ENCODE results near the gene DDAH1.

Gene DDAH1

DNA sequence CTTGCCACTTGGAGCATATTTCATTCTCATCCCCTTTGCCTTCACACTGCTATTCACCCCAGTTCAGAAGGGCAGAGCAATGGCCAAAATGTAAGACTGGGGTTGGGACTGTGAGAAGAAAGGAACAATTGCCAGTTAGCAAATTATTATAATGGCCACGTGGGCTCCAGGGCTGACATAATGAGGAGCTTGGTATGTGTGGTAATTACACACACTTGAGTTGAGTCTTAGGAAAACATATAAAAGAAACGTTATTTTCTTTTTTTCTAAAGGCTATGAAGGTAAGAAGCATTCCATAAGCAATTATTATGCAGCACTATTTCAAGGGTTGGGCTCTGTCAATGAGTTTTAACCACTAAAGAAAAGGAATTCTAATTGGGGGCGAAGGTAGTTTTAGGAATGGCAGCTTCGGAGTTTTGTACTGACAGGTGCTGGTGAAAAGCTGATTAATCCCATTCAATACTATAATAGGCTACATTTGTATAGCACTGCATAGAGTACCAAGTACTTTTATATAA lies 156.1 kb downstream of the DDAH1 start:
- ATAC-seq (replicated peaks) (no peak), DNase-seq (no peak)
- H3K27me3 Mint-ChIP-seq: peaks cover 29 to 33% of the 10 kb centered on the region in 2 donors
- H3K9me3 Mint-ChIP-seq: no peaks in the 10 kb centered on the region
- H3K27ac Mint-ChIP-seq: no peak overlapping the region
- H3K36me3 Mint-ChIP-seq: no peaks in the 10 kb centered on the region
- no peak overlapping the region for H3K4me3 Mint-ChIP-seq
- H3K4me1 Mint-ChIP-seq: peaks cover 15 to 17% of the 10 kb centered on the region in 2 donors

DNA sequence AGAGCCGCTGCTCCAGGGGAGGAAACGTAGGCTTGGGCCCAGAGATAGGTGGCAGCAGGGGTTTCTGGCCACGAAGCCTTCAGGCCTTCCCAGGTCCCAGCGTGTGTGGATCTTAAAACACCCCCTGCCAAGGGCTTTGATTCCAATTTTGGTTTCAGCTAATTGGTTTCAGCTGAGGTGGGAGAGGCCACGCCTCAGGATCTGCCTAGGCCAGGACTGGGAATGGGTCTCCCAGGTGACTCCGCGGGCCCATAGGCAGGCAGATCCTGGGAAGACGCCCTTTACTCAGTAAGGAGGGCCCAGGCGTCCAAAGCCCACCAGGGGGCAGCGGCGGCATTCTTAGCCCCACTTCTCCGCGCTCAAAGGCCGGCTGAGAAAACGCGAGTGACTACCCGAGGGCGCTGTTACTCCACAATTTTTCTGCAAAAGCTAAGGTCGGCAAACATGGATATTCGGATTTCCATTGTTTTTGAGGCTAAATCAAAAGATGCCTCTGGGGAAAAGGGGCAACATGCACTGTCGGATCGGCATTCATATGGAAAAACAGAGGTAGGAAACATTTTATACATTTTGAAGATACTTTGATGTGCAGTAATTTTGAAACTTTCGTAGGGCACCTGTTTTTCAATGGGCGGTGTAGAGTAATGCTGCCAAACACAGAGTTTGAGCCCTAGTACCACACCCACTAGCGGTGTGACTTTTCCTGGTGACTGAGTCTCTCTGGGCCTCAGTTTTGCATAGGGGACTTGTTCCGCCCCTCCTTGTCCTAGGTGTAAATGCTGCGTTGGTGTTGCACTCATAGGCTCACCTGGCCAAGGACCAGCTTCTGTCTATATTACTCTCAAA lies 156.7 kb downstream of the DDAH1 start:
- DNase-seq (peak; percentile 60), ATAC-seq (replicated peaks) (peak; percentile 92 to 95)
- Mint-ChIP-seq H3K9me3 (no peaks in the 10 kb centered on the region), H3K27me3 (peaks cover 22 to 33% of the 10 kb centered on the region in 2 donors), H3K4me3 (peak overlapping the region; percentile 65 to 73), H3K36me3 (no peaks in the 10 kb centered on the region), H3K4me1 (peaks cover 15 to 17% of the 10 kb centered on the region in 2 donors), H3K27ac (peak overlapping the region; percentile 25)

DNA sequence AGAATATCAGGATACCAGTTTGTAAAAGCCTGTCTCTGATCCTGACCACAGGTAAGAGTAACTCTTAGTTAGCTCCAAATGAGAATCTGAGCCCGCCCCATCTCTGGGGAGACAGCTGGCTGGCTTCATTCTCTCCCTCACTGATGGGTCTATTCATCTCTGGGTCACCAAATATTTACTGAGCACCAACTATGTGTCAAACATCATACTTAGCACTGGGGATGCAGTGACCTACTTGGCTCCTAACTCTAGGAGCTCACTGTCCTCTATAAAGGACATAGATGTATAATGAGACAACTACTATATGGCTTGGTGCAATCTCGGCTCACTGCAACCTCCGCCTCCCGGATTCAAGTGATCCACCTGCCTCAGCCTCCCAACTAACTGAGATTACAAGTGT lies 158.7 kb downstream of the DDAH1 start:
- Mint-ChIP-seq H3K4me1 (peaks cover 8 to 9% of the 10 kb centered on the region in 2 donors), H3K27ac (no peak overlapping the region), H3K36me3 (peaks cover 4% of the 10 kb centered on the region in 2 donors), H3K9me3 (no peaks in the 10 kb centered on the region), H3K4me3 (no peak overlapping the region), H3K27me3 (peaks cover 18 to 38% of the 10 kb centered on the region in 2 donors)
- ATAC-seq (replicated peaks): no peak
- no peak for DNase-seq

DNA sequence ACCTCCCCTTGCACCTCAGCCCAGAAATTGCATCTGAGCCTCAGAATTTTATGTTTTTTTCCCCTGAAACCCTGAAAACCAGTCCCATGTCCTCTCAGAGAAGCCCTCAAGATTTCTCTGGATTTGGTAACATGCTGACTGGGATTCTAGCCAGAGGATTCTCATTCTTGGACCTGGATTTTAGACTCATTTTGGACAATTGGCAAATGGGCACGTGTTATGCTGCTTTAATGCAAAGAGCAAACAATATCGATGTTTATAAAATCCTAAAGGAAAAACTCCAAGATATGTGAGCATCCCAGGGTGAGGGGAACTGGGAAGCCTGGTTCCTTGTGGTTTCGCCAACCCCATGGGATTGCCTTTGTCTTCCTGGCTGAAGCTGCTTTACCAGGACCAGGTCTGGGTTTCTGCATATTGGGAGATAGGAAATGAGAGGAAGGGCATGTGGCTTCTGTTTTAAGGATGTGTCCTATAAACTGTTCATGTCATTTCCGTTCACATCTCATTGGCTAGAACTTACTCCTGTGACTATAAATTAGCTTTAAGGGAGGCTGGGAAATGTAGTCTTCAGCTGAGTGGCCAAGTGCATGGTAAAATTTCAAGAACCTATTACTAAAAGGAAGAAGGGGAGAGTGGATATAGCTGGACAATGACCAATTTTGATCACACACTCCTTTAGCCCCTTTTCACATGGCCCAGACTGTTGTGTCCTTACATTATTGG lies 161.4 kb downstream of the DDAH1 start:
- Mint-ChIP-seq H3K4me3 (no peak overlapping the region), H3K27ac (no peak overlapping the region), H3K9me3 (no peaks in the 10 kb centered on the region), H3K4me1 (peaks cover 10 to 16% of the 10 kb centered on the region in 2 donors), H3K36me3 (peaks cover 4% of the 10 kb centered on the region in 2 donors), H3K27me3 (peaks cover 3 to 18% of the 10 kb centered on the region in 2 donors)
- DNase-seq (no peak), ATAC-seq (replicated peaks) (no peak)

DNA sequence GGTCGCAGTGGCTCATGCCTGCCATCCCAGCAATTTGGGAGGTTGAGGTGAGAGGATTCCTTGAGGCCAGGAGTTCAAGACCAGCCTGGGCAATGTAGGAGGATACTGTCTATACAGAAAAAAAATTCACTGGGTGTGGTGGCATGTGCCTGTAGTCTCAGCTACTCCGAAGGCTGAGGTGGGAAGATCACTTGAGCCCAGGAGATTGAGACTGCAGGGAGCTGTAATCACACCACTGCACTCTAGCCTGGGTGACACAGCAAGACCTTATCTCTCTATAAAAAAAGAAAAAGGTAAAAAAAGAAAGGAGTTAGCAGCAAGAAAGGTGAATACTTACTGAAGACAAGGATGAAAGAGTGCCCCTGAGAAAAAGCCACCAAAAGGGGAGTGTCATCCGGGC lies 164.8 kb downstream of the DDAH1 start:
- peaks cover 4% of the 10 kb centered on the region in 2 donors for H3K36me3 Mint-ChIP-seq
- ATAC-seq (replicated peaks) (no peak), DNase-seq (no peak)
- no peak overlapping the region for H3K4me3 Mint-ChIP-seq
- peaks cover 18 to 23% of the 10 kb centered on the region in 2 donors for H3K4me1 Mint-ChIP-seq
- H3K9me3 Mint-ChIP-seq: no peaks in the 10 kb centered on the region
- no peak overlapping the region for H3K27ac Mint-ChIP-seq
- peaks cover 0 to 11% of the 10 kb centered on the region in 2 donors for H3K27me3 Mint-ChIP-seq

DNA sequence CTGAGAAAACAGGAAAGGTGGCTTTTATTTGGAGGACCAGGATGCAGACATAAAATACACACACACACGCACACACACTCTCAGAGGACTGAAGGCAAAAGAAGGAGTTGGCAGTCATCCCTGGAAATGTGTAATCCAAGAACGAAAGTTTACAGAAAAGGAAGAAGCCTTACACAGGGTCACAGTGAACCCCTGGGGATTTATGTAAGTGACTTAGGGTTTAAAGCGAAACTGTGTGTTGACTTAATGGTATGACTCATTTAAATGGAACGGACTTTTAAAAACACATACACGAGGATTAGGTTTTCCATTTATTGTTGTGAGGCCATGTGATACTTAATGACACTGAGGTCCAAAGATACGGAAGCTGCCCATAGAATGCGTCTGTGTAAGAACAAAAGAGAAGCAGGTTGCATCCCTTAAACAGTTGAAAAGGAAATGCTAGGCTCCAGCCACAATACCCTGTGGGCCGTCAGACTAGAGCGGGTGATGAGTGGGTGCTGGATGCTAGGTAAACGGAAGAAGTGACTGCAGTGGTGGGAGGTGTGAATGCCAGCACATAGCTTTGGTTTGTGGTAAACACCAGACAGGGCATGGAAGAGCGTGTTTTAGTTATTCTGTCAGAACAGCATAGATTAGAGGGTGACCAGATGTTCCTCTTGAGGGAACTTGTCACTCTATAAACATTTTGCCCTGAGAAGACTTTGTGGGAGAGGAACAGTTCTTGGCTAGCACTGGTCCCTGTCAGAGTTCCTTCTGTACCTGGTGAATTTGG lies 166.9 kb downstream of the DDAH1 start:
- H3K4me1 Mint-ChIP-seq: peaks cover 18 to 30% of the 10 kb centered on the region in 2 donors
- peaks cover 0 to 11% of the 10 kb centered on the region in 2 donors for H3K27me3 Mint-ChIP-seq
- no peaks in the 10 kb centered on the region for H3K9me3 Mint-ChIP-seq
- peak overlapping the region; percentile 79 for H3K27ac Mint-ChIP-seq
- ATAC-seq (replicated peaks) (peak; percentile 94 to 99), DNase-seq (peak; percentile 83)
- H3K4me3 Mint-ChIP-seq: peak overlapping the region; percentile 63 to 71
- H3K36me3 Mint-ChIP-seq: peaks cover 4% of the 10 kb centered on the region in 2 donors

DNA sequence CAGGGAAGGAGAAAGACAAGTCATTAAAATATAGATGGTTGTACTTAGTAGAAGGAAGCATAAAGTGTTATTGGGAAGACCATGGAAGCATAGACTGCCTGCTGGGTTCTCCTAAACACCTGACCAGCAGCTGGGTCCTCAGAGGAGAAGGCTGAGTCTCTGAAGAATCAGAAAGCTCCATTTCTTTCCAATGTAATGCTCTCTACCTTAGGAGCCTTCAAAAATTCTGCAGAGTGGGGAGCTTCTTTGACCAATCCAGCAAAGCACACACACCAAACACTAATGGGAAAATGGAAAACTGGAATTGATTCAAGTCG lies 167.5 kb downstream of the DDAH1 start:
- ATAC-seq (replicated peaks) (no peak), DNase-seq (no peak)
- Mint-ChIP-seq H3K4me3 (peak overlapping the region; percentile 63 to 71), H3K27ac (peak overlapping the region; percentile 79), H3K4me1 (peaks cover 18 to 30% of the 10 kb centered on the region in 2 donors), H3K9me3 (no peaks in the 10 kb centered on the region), H3K36me3 (peaks cover 1 to 4% of the 10 kb centered on the region in 2 donors), H3K27me3 (peaks cover 0 to 6% of the 10 kb centered on the region in 2 donors)

DNA sequence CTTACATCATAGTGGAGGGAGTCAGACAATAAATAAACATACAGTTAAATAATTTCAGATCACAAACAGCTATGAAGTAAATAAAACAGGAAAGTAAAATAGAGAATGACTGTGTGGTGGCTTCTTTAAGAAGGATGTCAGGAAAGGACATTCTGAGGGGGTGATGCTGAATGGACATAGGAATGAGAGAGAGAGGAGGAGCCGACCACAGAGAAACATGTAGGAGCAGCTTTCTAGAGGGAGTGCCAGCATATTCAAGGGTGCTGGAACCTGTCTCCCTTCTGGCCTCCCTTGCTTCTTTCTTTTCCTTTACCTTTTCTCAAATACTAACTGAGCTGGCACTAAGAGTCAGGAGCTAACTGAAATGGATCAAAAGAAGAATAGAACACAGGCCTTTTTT lies 168.0 kb downstream of the DDAH1 start:
- H3K4me1 Mint-ChIP-seq: peaks cover 18 to 32% of the 10 kb centered on the region in 2 donors
- no peak overlapping the region for H3K27ac Mint-ChIP-seq
- ATAC-seq (replicated peaks) (no peak), DNase-seq (no peak)
- H3K9me3 Mint-ChIP-seq: no peaks in the 10 kb centered on the region
- peak overlapping the region in 1 of 2 donors; percentile 4 for H3K4me3 Mint-ChIP-seq
- peaks cover 0 to under 1% of the 10 kb centered on the region in 2 donors for H3K27me3 Mint-ChIP-seq
- peaks cover 2 to 4% of the 10 kb centered on the region in 2 donors for H3K36me3 Mint-ChIP-seq

DNA sequence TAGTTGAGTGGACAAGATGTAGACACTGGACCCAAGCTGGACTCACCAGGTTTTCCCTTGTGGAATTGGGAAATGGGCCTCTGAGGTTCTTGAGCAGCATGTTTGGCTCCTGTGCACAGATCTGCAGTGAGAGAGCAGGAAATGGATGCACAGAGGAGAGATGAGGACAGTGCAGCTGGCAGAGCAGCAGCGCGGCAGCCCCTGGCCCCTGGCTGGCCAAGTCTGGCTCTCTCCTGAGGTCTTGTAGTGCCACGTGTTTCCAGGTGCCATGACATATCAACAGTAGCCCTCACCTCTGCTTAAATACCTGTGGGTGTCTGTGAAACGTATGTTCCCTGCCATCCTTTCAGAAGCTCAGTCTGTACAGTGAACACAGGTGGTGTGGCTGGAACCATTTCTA lies 169.3 kb downstream of the DDAH1 start:
- peaks cover 20 to 41% of the 10 kb centered on the region in 2 donors for H3K4me1 Mint-ChIP-seq
- no peak overlapping the region for H3K4me3 Mint-ChIP-seq
- H3K9me3 Mint-ChIP-seq: no peaks in the 10 kb centered on the region
- ATAC-seq (replicated peaks) (no peak), DNase-seq (no peak)
- H3K36me3 Mint-ChIP-seq: peaks cover 0 to 2% of the 10 kb centered on the region in 2 donors
- no peaks in the 10 kb centered on the region for H3K27me3 Mint-ChIP-seq
- H3K27ac Mint-ChIP-seq: no peak overlapping the region

DNA sequence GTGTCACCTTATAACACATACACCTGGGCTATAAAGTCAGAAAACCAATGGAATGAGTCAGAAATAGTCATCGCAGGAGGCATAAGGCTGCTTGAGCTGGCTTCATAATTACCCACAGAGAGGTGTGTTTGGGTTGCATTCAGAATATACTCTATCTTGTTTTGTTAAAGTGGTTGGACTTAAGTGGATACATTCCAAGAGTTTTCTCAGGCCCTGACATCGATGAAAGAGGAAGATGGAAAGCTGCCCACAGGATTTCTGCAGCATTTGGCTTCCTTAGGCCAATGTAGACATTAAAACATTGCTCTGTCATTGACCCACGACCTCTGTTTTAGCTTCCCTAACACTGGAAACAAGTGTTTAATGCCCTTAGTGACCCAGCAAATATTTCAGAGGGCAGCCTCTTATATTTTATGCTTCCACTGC lies 169.9 kb downstream of the DDAH1 start:
- H3K36me3 Mint-ChIP-seq: peaks cover 0 to 2% of the 10 kb centered on the region in 2 donors
- no peak overlapping the region for H3K4me3 Mint-ChIP-seq
- no peak overlapping the region for H3K27ac Mint-ChIP-seq
- peaks cover 25 to 48% of the 10 kb centered on the region in 2 donors for H3K4me1 Mint-ChIP-seq
- no peaks in the 10 kb centered on the region for H3K27me3 Mint-ChIP-seq
- no peak for DNase-seq
- H3K9me3 Mint-ChIP-seq: no peaks in the 10 kb centered on the region
- no peak for ATAC-seq (replicated peaks)

DNA sequence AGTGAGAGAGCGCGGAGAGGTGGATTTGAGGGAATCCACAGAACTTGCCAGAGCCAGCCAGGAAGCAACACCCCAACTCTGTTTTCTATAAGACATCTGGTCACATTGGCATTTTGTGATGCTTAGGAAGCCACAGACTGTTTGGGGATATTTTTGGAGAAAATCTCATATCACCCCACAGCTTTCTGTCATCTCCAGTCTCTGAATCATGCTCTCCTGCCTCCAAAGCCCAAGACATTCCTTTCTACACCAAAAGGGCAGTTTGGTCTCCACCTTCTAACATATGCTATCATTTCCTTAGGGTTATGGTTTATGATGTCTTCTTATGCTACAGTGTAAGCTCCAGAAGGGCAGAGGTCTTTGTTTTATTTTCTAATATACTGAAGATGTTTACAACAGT lies 174.1 kb downstream of the DDAH1 start:
- ATAC-seq (replicated peaks): no peak
- Mint-ChIP-seq H3K36me3 (peaks cover 2 to 3% of the 10 kb centered on the region in 2 donors), H3K27me3 (no peaks in the 10 kb centered on the region), H3K9me3 (no peaks in the 10 kb centered on the region), H3K4me1 (peaks cover 12 to 34% of the 10 kb centered on the region in 2 donors), H3K4me3 (no peak overlapping the region), H3K27ac (no peak overlapping the region)
- no peak for DNase-seq

DNA sequence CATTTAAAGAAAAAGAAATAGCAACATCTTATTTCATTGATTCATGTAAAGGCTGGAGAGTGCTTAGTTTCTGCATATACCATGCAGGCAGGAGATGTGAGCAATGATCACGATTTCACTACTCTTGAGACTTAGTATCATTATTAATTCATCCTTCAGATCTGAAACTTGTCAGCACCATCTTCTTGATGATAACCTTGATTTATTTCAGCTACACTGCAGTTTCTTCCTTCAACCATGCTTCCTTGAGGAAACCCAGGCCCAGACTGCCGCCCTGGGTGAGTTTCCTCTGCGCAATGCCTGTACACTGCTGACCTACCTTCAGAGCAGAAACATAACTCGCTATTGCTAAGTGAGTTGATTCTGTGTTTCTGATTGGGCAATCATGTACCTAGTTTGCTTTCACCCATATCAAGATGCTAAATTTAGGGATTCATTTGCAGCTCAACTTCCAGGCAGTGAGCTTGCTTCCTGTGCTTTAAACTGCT lies 175.1 kb downstream of the DDAH1 start:
- peaks cover 2 to 3% of the 10 kb centered on the region in 2 donors for H3K36me3 Mint-ChIP-seq
- H3K9me3 Mint-ChIP-seq: no peaks in the 10 kb centered on the region
- no peak overlapping the region for H3K27ac Mint-ChIP-seq
- no peaks in the 10 kb centered on the region for H3K27me3 Mint-ChIP-seq
- DNase-seq: no peak
- H3K4me3 Mint-ChIP-seq: no peak overlapping the region
- peak; percentile 45 to 50 for ATAC-seq (replicated peaks)
- H3K4me1 Mint-ChIP-seq: peaks cover 12 to 34% of the 10 kb centered on the region in 2 donors

DNA sequence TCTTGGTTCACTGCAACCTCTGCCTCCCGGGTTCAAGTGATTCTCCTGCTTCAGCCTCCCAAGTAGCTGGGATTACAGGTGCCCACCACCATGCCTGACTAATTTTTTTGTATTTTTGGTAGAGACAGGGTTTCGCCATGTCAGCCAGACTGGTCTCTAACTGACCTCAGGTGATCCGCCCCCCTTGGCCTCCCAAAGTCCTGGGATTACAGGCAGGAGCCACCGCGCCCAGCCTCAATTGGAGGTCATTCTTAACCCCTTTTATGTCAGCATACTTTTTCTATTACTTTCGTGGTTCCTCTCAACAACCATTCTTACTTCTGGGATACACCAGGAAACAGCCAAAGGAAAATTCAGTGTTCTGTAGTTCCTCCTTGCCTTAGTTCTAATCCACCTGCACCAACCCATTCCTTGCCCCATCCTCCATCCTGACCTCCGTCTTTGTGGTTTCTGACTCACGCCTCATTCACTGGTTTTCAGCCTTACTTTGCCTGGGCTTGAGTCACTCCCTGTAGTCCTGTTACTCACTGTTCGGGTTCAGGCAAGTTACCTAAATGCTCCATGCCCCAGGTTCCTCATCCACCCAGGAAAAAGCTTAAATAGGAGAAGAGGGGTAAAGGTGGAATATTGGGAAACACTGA lies 175.6 kb downstream of the DDAH1 start:
- peak; percentile 27 to 45 for ATAC-seq (replicated peaks)

More for the DNA sequence above, 175.6 kb downstream of the DDAH1 start:
- Mint-ChIP-seq H3K27ac (no peak overlapping the region), H3K27me3 (no peaks in the 10 kb centered on the region), H3K36me3 (peaks cover 2 to 3% of the 10 kb centered on the region in 2 donors), H3K9me3 (no peaks in the 10 kb centered on the region), H3K4me3 (no peak overlapping the region), H3K4me1 (peaks cover 12 to 30% of the 10 kb centered on the region in 2 donors)
- DNase-seq: no peak
